ENCODE results near the gene STH.

GRCh38 chr17:46028981-46029565 is 30.0 kb downstream of the STH start:
- no peak for TF ChIP-seq EZH2 (IDR thresholded peaks at IDR 0.05; ENCODE audit: low read length)
- TF ChIP-seq, protein P1, sequence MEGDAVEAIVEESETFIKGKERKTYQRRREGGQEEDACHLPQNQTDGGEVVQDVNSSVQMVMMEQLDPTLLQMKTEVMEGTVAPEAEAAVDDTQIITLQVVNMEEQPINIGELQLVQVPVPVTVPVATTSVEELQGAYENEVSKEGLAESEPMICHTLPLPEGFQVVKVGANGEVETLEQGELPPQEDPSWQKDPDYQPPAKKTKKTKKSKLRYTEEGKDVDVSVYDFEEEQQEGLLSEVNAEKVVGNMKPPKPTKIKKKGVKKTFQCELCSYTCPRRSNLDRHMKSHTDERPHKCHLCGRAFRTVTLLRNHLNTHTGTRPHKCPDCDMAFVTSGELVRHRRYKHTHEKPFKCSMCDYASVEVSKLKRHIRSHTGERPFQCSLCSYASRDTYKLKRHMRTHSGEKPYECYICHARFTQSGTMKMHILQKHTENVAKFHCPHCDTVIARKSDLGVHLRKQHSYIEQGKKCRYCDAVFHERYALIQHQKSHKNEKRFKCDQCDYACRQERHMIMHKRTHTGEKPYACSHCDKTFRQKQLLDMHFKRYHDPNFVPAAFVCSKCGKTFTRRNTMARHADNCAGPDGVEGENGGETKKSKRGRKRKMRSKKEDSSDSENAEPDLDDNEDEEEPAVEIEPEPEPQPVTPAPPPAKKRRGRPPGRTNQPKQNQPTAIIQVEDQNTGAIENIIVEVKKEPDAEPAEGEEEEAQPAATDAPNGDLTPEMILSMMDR (optimal IDR thresholded peaks at IDR 0.05 in 1 of 3, IDR thresholded peaks at IDR 0.05 in 1 of 3, conservative IDR thresholded peaks at IDR 0.05 in 1 of 3; ENCODE audit: extremely low read depth in 1 of 3, insufficient read depth in 2 of 3, low read length in 3 of 3): no peak
